ENCODE measurements around the gene ATG10.

DNA sequence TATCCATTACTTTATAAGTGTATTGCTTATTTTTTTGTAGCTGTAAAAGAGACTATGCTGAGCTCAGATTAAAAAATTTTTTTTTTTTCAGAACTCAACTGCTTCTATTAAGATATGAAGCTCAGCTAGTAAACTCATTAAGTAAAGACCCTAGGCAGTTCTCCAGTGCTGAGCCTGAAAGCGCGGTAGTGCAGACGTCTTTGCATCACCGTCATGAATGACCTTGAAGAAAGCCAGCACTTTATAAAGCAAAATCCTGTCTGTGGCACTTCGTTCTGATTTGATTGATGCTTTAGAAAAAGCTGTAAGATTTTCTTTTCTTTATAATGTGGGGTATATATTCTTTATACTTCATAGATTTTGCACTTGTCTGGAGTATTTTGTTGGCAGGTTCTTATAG lies 105.7 kb downstream of the ATG10 start:
- TF ChIP-seq, protein P1, sequence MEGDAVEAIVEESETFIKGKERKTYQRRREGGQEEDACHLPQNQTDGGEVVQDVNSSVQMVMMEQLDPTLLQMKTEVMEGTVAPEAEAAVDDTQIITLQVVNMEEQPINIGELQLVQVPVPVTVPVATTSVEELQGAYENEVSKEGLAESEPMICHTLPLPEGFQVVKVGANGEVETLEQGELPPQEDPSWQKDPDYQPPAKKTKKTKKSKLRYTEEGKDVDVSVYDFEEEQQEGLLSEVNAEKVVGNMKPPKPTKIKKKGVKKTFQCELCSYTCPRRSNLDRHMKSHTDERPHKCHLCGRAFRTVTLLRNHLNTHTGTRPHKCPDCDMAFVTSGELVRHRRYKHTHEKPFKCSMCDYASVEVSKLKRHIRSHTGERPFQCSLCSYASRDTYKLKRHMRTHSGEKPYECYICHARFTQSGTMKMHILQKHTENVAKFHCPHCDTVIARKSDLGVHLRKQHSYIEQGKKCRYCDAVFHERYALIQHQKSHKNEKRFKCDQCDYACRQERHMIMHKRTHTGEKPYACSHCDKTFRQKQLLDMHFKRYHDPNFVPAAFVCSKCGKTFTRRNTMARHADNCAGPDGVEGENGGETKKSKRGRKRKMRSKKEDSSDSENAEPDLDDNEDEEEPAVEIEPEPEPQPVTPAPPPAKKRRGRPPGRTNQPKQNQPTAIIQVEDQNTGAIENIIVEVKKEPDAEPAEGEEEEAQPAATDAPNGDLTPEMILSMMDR (IDR thresholded peaks at IDR 0.05): no peak
- no peak for TF ChIP-seq POLR2A (IDR thresholded peaks at IDR 0.05)

All from suprapubic skin (tissue), 3 donors.